ENCODE data around the gene TSC1. TPM values are rescaled to one million over a fixed set of nuclear protein-coding genes. Genes with fewer than 3 reads are reported as not detected.

TSC1 gene
- total and polyA plus RNA-seq, 4 donors: 43.6 to 48.8 (median 47.3) TPM

DNA sequence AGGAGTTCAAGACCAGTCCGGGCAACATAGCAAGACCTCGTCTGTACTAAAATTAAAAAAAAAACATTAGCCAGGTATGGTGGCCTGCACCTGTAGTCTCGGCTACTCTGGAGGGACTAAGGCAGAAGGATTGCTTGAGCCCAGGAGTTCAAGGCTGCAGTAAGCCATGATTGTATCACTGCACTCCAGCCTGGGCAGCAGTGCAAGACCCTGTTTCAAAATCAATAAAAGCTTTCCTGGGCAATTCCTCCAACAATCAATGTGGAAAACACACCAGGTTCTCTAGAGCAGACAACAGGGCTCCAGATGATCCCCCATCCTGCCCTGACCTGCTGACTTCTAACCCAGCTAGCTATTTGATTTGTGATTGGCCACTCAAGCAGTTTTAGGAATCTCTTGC, 67.6 kb downstream of the TSC1 start:
- Histone ChIP-seq H3K9me3 (ENCODE audit: control insufficient read depth, insufficient read depth, low read length) (no peaks in the 10 kb centered on the region), H3K27ac (ENCODE audit: low read depth, low read length) (no peak overlapping the region), H3K4me1 (ENCODE audit: control insufficient read depth, insufficient read depth, low read length) (peaks cover 14% of the 10 kb centered on the region), H3K4me3 (ENCODE audit: low read depth, low read length) (no peak overlapping the region), H3K36me3 (ENCODE audit: control insufficient read depth, insufficient read depth, low read length) (peaks cover 3% of the 10 kb centered on the region), H3K27me3 (ENCODE audit: control insufficient read depth, insufficient read depth, low read length) (no peaks in the 10 kb centered on the region)
- 93% methylated on average over 3 of the region's 3 CpGs for WGBS (ENCODE audit: insufficient coverage)
- no peak for DNase-seq (ENCODE audit: low read depth in 4 of 6, low spot score in 6 of 6)

DNA sequence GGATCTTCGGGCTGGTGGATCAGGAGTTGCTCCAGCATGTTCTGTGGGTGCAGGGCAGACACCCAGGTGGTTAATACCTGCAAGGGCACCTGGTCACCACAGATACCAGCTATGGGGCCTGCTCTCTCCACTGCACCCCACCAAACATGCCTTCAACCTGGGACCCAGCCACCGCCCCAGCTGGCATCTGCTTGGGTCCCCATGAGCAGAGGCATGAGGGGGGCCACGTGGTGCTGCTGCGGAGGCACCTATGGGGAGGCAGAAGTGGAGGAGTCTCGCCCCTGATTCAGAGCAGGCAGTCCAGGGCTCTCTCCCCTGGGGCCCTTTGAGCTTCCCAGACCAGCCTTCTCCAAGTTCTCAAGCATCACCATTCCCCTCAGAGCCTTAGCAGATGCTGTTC, 69.3 kb downstream of the TSC1 start:
- H3K4me1 ChIP-seq (ENCODE audit: control insufficient read depth, insufficient read depth, low read length): peaks cover 14% of the 10 kb centered on the region
- H3K36me3 ChIP-seq (ENCODE audit: control insufficient read depth, insufficient read depth, low read length): peaks cover 4% of the 10 kb centered on the region
- H3K4me3 ChIP-seq (ENCODE audit: low read depth, low read length): no peak overlapping the region
- no peaks in the 10 kb centered on the region for H3K9me3 ChIP-seq (ENCODE audit: control insufficient read depth, insufficient read depth, low read length)
- H3K27ac ChIP-seq (ENCODE audit: low read depth, low read length): no peak overlapping the region
- 91% methylated on average over 5 of the region's 5 CpGs for WGBS (ENCODE audit: insufficient coverage)
- H3K27me3 ChIP-seq (ENCODE audit: control insufficient read depth, insufficient read depth, low read length): no peaks in the 10 kb centered on the region
- DNase-seq (ENCODE audit: low read depth in 4 of 6, low spot score in 6 of 6): no peak

DNA sequence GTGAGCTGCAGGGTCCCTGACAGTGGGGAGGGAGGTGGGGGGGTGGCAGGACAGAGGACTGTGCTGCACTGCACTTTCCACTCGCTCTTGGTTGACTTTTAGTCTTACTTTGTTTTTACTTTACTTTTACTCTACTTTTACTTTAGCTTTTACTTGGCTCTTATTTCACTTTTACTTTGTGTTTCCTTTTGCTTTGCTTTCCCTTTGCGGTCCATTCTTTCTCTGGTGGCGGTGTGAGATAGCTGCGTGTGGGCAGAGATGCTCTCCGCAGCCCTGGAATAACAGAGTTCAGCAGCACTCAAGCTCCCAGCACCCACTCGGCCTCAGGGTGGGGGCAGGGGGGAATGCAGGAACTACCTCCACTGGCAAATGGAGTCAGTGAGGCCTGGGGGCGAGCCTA, 71.0 kb downstream of the TSC1 start:
- Histone ChIP-seq H3K9me3 (ENCODE audit: control insufficient read depth, insufficient read depth, low read length) (no peaks in the 10 kb centered on the region), H3K36me3 (ENCODE audit: control insufficient read depth, insufficient read depth, low read length) (peaks cover 14% of the 10 kb centered on the region), H3K27ac (ENCODE audit: low read depth, low read length) (no peak overlapping the region), H3K4me3 (ENCODE audit: low read depth, low read length) (no peak overlapping the region), H3K27me3 (ENCODE audit: control insufficient read depth, insufficient read depth, low read length) (no peaks in the 10 kb centered on the region), H3K4me1 (ENCODE audit: control insufficient read depth, insufficient read depth, low read length) (peaks cover 8% of the 10 kb centered on the region)
- no peak for DNase-seq (ENCODE audit: low read depth in 4 of 6, low spot score in 6 of 6)
- WGBS (ENCODE audit: insufficient coverage): 80% methylated on average over 1 of the region's 7 CpGs

DNA sequence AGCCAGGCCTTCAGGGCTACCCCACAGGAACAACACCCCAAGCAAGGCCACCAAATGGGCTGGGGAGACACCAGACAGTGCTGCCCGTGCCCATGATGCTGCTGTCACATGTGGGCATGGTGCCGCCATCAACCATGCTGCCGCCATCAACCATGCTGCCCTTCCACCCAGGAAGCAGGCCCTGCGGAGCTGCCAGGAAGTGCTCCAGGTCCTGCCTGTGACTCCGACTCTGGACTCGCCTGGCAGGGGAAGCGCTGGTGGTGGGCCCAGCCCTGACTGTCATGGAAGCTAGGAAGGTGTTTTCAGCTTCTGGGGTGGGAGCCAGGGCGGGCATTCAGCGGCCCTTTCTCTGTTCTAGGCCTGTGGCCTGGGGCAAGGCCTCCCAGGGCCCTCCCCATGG, 75.2 kb downstream of the TSC1 start:
- H3K27ac ChIP-seq (ENCODE audit: low read depth, low read length): no peak overlapping the region

DNA sequence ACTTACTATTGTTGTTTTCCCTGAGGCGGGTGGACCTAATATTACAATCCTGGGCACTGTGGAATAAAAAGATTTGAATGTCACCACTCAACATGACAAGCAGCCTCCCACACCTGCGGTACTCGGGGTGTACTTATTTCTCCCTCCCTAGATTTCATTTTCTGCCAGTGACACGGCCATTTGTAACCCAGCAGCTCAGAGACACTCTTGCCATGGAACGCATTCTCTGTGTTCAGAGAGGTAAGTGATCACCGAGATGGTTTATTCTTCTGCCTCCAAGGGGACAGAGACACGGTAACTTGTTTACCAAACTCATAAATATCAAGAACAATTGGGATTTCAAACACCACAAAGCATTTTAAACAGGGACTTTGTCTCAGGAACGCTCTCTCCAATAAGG, 77.5 kb downstream of the TSC1 start:
- peak in 1 of 6 donors; percentile 75 for DNase-seq (ENCODE audit: low read depth in 4 of 6, low spot score in 6 of 6)
- no peaks in the 10 kb centered on the region for H3K27me3 ChIP-seq (ENCODE audit: control insufficient read depth, insufficient read depth, low read length)
- H3K27ac ChIP-seq (ENCODE audit: low read depth, low read length): no peak overlapping the region
- no peak overlapping the region for H3K4me3 ChIP-seq (ENCODE audit: low read depth, low read length)
- no peaks in the 10 kb centered on the region for H3K9me3 ChIP-seq (ENCODE audit: control insufficient read depth, insufficient read depth, low read length)
- H3K36me3 ChIP-seq (ENCODE audit: control insufficient read depth, insufficient read depth, low read length): peaks cover 24% of the 10 kb centered on the region
- 33% methylated on average over 3 of the region's 8 CpGs for WGBS (ENCODE audit: insufficient coverage)
- H3K4me1 ChIP-seq (ENCODE audit: control insufficient read depth, insufficient read depth, low read length): peaks cover 4% of the 10 kb centered on the region

More for the DNA sequence above, 75.2 kb downstream of the TSC1 start:
- Histone ChIP-seq H3K4me1 (ENCODE audit: control insufficient read depth, insufficient read depth, low read length) (peaks cover 4% of the 10 kb centered on the region), H3K27me3 (ENCODE audit: control insufficient read depth, insufficient read depth, low read length) (no peaks in the 10 kb centered on the region), H3K4me3 (ENCODE audit: low read depth, low read length) (no peak overlapping the region), H3K36me3 (ENCODE audit: control insufficient read depth, insufficient read depth, low read length) (peaks cover 11% of the 10 kb centered on the region), H3K9me3 (ENCODE audit: control insufficient read depth, insufficient read depth, low read length) (no peaks in the 10 kb centered on the region)
- WGBS (ENCODE audit: insufficient coverage): 96% methylated on average over 9 of the region's 9 CpGs
- no peak for DNase-seq (ENCODE audit: low read depth in 4 of 6, low spot score in 6 of 6)

- H3K4me1 ChIP-seq (ENCODE audit: control insufficient read depth, insufficient read depth, low read length): peaks cover 4% of the 10 kb centered on the region
- H3K27ac ChIP-seq (ENCODE audit: low read depth, low read length): no peak overlapping the region
- no peak for DNase-seq (ENCODE audit: low read depth in 4 of 6, low spot score in 6 of 6)
- H3K36me3 ChIP-seq (ENCODE audit: control insufficient read depth, insufficient read depth, low read length): peaks cover 22% of the 10 kb centered on the region
- no peaks in the 10 kb centered on the region for H3K9me3 ChIP-seq (ENCODE audit: control insufficient read depth, insufficient read depth, low read length)
- no peaks in the 10 kb centered on the region for H3K27me3 ChIP-seq (ENCODE audit: control insufficient read depth, insufficient read depth, low read length)
- H3K4me3 ChIP-seq (ENCODE audit: low read depth, low read length): no peak overlapping the region
- 82% methylated on average over 5 of the region's 8 CpGs for WGBS (ENCODE audit: insufficient coverage)
These were observed 79.7 kb downstream of the TSC1 start for GRCh38 chr9:132864691-132865090.

- no peak for DNase-seq (ENCODE audit: low read depth in 4 of 6, low spot score in 6 of 6)
- H3K4me1 ChIP-seq (ENCODE audit: control insufficient read depth, insufficient read depth, low read length): peaks cover 4% of the 10 kb centered on the region
- no peak overlapping the region for H3K27ac ChIP-seq (ENCODE audit: low read depth, low read length)
- 75% methylated on average over 2 of the region's 2 CpGs for WGBS (ENCODE audit: insufficient coverage)
- H3K27me3 ChIP-seq (ENCODE audit: control insufficient read depth, insufficient read depth, low read length): no peaks in the 10 kb centered on the region
- H3K9me3 ChIP-seq (ENCODE audit: control insufficient read depth, insufficient read depth, low read length): no peaks in the 10 kb centered on the region
- peaks cover 18% of the 10 kb centered on the region for H3K36me3 ChIP-seq (ENCODE audit: control insufficient read depth, insufficient read depth, low read length)
- no peak overlapping the region for H3K4me3 ChIP-seq (ENCODE audit: low read depth, low read length)
These were observed 80.1 kb downstream of the TSC1 start for GRCh38 chr9:132864277-132864676.

DNA sequence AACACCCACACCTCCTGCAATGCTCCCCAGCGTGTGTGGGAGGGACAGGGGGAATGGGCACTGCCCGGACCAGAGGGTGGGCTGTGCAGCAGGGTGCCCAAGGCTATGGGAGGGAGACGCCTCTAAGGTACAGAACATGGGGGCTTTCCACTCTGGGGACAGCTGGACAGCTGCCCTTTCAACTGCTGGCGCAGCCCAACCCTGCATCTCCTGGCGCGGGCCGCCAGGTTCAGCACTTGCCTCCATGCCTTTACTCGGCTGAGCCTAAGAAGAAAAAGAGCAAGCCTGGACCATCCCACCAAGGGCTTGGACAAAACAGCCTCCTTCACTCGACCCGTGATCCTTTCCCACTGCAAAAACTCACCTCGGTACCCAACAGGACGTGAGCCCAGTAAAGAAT, 81.3 kb downstream of the TSC1 start:
- Histone ChIP-seq H3K9me3 (ENCODE audit: control insufficient read depth, insufficient read depth, low read length) (no peaks in the 10 kb centered on the region), H3K27me3 (ENCODE audit: control insufficient read depth, insufficient read depth, low read length) (no peaks in the 10 kb centered on the region), H3K4me1 (ENCODE audit: control insufficient read depth, insufficient read depth, low read length) (peaks cover 5% of the 10 kb centered on the region), H3K36me3 (ENCODE audit: control insufficient read depth, insufficient read depth, low read length) (peaks cover 17% of the 10 kb centered on the region), H3K27ac (ENCODE audit: low read depth, low read length) (no peak overlapping the region), H3K4me3 (ENCODE audit: low read depth, low read length) (no peak overlapping the region)
- no peak for DNase-seq (ENCODE audit: low read depth in 4 of 6, low spot score in 6 of 6)
- 90% methylated on average over 8 of the region's 12 CpGs for WGBS (ENCODE audit: insufficient coverage)

- Histone ChIP-seq H3K4me3 (ENCODE audit: low read depth, low read length) (no peak overlapping the region), H3K4me1 (ENCODE audit: control insufficient read depth, insufficient read depth, low read length) (peaks cover 8% of the 10 kb centered on the region), H3K27ac (ENCODE audit: low read depth, low read length) (no peak overlapping the region), H3K27me3 (ENCODE audit: control insufficient read depth, insufficient read depth, low read length) (no peaks in the 10 kb centered on the region), H3K36me3 (ENCODE audit: control insufficient read depth, insufficient read depth, low read length) (peaks cover 22% of the 10 kb centered on the region), H3K9me3 (ENCODE audit: control insufficient read depth, insufficient read depth, low read length) (no peaks in the 10 kb centered on the region)
- DNase-seq (ENCODE audit: low read depth in 4 of 6, low spot score in 6 of 6): no peak
- WGBS (ENCODE audit: insufficient coverage): 64% methylated on average over 3 of the region's 6 CpGs
These were observed 81.9 kb downstream of the TSC1 start for GRCh38 chr9:132862533-132862932.

- Histone ChIP-seq H3K36me3 (ENCODE audit: control insufficient read depth, insufficient read depth, low read length) (peaks cover 25% of the 10 kb centered on the region), H3K27me3 (ENCODE audit: control insufficient read depth, insufficient read depth, low read length) (no peaks in the 10 kb centered on the region), H3K9me3 (ENCODE audit: control insufficient read depth, insufficient read depth, low read length) (no peaks in the 10 kb centered on the region), H3K4me3 (ENCODE audit: low read depth, low read length) (no peak overlapping the region), H3K4me1 (ENCODE audit: control insufficient read depth, insufficient read depth, low read length) (peaks cover 11% of the 10 kb centered on the region), H3K27ac (ENCODE audit: low read depth, low read length) (no peak overlapping the region)
- DNase-seq (ENCODE audit: low read depth in 4 of 6, low spot score in 6 of 6): no peak
- 80% methylated on average over 3 of the region's 3 CpGs for WGBS (ENCODE audit: insufficient coverage)
These were observed 82.8 kb downstream of the TSC1 start for GRCh38 chr9:132861666-132862065.

Data from spinal cord (tissue), 10 donors.